Vagina (tissue), 1 donor: Measurements from ENCODE around the gene SLCO2B1. TPM values are rescaled to one million over a fixed set of nuclear protein-coding genes. Genes with fewer than 3 reads are reported as not detected.

ENCODE experiments used
- total RNA-seq: library from RNA; depleted of rRNA; stranded (reverse); fragments of >200 nt; gene quantifications from one replicate; pipeline ENCODE4 v1.2.3, GENCODE V29; 2016

Gene SLCO2B1
- total RNA-seq, 1 donor from 2014 or later, result 55.5 TPM

Other genes starting within 250 kb of the SLCO2B1 start
- gene XRRA1, start 202.0 kb upstream of the SLCO2B1 start, total RNA-seq, result 9.6 TPM
- 26.0 TPM for gene SPCS2, start 201.8 kb upstream of the SLCO2B1 start, total RNA-seq
- 5.6 TPM for gene NEU3, start 162.2 kb upstream of the SLCO2B1 start, total RNA-seq
- not detected for gene OR2AT4, start 54.2 kb upstream of the SLCO2B1 start, total RNA-seq
- 1.7 TPM for gene TPBGL, start 89.7 kb downstream of the SLCO2B1 start, total RNA-seq
- gene ARRB1, start 200.6 kb downstream of the SLCO2B1 start, total RNA-seq, result 33.1 TPM
- gene RPS3, start 248.4 kb downstream of the SLCO2B1 start, total RNA-seq, result 1,625 TPM